GM19240 (cell line): Measurements from ENCODE around the gene ACAP2.

ENCODE experiments used
- DNase-seq: peaks from one replicate; pipeline ENCODE4 v3.0.0; 2011; ENCODE audit warnings: low spot score; ENCODE audit not compliant: insufficient read length

The ACAP2 gene

DNA sequence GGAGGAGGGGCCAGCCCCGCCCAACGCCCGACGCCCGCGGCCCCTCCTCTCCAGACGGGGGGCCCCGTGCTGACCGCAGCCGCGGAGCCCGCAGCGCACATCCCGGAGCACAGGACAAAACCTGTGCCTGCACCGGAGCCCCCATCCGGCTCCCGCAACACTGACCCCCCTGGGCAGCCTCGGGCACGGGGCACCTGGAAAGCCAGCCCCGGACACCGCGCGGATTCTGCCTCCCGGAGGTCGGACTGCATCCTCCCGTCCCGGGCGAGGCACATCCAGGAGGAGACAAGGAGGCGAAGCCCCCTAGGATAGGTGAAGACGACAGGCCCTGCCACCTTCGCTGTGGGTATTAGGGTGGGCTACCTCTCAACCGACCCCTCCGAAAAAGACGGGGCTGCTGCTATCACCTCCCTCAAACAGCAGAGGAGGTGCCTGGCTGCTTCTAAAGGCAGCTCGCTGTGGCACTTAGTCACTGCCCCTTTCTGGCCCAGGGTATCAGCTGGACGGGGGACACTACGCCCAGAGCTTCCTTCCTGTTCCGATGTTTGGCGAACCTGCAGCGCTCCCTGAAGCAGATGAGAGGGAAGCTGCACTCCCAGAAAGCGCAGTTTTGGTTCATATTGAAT is 182.4 kb downstream of the ACAP2 start:
- no peak for DNase-seq

DNA sequence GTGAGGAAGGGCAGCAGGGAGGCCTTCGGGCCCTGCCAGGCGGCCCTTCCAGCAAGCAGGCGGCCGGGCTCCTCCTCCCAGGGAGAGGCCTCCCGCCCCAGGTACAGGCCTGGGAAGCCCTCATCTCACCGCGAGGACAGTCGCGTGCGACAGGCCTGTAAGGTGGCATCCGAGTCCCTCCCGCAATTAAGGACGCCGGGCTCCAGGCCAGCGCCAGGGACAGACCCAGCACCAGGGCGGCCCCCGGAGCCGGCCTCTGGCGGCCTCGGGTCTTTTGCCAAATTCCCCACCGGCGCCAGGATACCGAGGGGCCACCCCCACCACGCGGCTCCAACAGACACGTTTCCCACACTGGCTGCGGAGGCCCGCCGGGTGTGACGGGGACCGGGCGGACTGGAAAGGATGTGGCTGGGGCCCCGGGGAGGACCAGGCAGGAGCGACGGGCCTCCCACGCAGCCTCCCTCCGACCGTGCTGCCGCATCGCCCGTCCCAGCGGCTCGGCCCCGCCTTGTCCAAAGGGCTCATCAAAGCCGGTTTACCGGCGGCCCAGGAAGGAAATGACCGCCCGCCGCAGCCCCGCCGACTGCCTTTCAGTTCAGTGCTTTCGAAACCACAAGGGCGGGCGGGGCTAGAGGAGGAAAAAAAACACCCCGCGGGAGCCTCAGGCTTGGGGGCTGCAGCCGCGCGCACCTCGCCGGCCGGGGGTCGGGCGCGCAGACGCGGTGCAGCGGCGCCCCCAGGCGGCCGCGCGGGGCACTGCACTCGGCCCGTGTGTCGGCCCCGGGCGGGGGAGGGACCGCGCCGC is 183.1 kb downstream of the ACAP2 start:
- DNase-seq: peak; percentile 94

DNA sequence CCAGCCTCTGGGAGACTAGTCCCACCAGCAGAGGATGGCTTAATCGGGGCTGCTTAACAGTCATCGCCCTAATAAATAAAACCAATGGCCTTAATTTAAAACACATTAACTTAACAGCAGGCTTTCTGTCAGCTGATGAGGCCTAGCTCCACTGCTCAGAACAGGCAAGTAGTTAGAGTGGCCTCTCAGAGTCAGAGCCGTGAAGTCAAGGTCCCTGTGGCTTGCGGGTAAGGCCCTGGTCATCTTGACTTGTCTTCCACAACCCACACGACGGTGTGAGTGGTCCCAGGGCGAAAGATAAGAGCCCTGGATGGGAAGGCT is 183.7 kb downstream of the ACAP2 start:
- no peak for DNase-seq

DNA sequence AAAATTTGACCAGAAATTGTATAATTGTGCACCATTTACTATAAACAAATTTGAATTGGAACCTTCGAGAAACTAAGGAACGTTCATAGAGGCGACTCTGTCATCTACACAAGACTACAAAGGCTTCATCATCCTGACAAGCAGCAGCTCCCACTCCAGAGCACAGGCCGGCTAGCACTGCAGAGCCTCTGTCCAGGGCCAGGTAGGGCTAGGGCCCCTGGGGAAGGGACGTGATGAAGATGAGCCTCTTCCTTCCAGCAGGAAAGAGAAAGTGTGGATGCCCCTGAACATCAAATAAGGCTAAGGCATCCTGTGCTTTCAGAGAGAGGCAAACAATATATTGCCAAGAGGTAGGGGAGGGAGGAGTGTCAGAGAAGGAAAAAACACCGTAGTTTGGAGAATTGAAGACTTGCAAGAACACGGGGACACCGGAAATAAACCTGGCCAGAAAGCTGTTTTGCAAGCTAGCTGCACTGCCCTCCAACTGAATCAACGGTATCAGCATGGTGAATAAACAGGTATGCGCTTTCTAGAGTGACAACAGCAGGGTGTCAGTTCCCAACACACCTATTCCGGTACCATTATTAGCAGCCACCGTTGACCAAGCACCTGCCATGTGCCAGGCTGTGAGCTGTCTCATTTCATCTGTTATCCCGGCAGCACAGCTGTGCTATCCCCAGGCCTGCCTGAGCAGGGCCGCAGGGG is 184.2 kb downstream of the ACAP2 start:
- no peak for DNase-seq

DNA sequence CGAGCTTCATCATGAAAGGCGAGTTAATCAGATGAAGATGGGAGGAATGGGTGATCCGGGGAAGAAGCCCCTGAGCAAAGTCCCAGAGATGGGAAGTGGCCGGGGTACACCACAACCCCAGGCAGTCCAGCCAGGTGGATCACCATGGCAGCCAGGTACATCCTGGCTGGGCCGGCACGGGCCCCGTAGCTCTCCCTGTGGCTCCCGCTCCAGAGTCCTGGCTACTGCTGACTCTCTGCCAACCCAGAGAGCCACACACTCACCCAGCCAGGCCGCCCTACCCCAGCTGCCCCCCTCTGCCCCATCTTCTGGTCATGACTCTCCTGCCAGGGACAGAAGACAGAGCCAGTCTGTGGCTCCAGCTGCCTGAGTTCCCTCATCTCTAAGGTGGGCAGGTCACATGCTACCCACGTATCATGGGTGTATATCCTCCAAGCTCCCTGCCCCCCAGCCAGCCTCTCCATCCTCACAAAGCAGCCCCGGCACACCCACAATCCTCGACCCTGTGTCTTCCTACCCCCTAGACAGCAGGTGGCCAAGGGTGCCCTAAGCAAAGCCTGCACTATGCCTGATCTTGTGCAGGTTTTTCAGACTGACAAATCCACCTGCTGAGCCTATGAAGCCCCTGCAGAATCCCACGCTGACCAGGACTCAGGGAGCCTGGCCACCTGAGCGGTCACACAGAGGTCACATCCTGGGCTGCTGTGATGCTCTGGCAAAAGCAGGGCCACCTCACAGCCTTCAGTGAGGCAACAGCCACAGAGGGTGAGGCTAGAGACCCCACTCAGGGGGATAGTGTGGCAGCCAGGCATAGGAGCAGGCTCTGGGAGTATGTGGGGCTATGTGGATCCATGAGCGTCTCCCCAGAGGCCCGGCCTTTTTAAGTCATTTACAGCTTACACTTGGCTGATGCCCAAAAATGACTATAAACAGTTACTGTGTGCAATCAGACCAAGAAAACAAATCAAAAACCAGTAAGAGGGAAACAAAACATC is 185.1 kb downstream of the ACAP2 start:
- no peak for DNase-seq

DNA sequence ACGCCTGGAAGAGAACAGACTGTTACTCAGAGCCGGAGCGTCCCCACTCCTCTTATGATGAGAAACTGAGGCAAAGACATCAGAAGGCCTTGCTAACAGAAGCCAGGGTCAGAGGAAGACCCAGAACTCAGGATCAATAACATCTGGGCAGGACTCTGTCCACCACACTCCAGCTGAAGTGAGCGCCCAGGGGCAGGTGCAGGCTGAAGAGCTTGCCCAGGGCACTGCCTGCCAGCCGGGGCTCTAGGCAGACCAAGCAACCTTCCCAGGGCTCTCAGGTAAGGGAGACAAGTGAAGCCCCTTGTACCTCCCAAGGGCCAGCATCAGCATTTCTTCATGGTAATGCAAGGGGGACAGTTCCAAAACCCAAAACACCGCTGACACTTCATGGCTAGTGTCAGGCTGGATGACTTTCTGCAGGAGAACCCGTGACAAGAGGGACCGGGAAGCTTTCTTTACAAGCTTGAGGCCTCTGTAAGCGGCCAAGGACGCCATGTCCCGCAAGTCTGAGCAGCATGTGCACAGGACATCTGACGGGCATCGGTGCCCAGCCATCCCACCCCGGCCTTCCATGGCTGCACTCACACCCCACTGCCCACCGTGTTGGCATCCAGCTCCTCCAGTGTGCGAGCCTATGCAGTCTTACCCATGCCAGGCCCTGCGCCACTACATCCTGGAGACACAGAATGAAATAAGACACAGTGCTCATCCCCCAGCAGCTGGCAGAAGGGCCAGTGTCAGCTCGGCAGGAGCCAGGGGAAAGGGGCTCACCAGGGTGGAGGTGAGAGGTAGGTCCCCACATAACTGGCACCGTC is 186.0 kb downstream of the ACAP2 start:
- no peak for DNase-seq

DNA sequence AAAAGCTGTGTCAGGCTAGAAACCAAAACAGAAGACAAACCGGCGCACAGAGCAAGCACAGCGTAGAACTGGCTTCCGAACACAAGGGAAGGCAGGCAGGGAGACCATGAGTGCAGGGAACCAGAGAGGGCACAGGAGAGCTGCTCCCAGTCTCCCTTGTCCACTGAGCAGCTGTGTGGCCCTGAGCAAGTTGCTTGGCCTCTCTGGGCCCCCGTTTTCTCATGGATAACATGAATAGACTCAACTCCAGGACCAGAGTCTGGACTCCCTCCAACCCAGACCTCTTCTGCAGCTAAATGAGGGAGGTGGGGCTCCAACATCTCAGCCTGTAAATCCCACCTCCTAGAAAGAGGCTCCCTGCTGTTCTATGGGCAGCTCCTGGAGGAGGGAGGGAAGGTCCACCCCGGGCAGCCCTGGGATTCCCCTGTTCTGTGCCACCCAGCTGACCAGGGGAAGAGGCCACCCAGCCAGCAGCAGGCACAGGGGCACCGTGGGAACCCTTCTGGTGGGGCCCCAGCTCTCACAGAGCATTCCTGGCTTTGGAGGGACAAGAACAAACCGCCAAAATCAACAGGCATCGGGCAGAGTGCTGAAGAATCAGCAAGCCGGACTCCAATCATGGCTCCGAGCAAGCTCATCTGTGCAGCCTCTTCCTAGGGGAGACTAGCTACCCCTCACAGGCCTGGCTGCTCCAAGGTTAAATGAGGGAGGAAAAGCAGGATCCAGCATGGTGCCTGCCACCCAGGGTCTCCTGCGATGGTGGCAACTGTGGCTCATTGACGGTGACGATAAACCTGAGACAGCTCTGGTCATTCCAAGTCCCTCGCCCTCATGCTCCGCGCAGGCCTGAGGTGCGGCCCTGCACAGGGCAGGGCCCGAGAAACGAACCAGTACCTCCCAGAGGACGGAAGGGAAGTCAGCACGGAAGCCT is 187.0 kb downstream of the ACAP2 start:
- DNase-seq: no peak

DNA sequence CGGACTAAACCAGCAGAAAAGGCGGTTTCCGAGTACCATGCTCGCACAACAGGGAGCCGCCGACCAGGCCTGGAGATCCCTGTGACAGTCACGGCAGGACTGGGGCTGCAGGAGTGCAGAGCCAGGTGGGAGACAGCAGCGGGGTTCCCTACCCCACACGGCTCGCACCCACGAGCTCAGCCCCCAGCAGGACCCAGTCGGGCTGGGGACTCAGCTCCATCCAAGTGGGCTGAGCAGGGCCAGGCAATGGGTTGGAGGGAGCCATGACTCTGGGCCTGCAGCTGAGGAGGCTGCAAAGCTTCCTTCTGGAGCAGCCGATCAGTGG is 187.7 kb downstream of the ACAP2 start:
- no peak for DNase-seq

DNA sequence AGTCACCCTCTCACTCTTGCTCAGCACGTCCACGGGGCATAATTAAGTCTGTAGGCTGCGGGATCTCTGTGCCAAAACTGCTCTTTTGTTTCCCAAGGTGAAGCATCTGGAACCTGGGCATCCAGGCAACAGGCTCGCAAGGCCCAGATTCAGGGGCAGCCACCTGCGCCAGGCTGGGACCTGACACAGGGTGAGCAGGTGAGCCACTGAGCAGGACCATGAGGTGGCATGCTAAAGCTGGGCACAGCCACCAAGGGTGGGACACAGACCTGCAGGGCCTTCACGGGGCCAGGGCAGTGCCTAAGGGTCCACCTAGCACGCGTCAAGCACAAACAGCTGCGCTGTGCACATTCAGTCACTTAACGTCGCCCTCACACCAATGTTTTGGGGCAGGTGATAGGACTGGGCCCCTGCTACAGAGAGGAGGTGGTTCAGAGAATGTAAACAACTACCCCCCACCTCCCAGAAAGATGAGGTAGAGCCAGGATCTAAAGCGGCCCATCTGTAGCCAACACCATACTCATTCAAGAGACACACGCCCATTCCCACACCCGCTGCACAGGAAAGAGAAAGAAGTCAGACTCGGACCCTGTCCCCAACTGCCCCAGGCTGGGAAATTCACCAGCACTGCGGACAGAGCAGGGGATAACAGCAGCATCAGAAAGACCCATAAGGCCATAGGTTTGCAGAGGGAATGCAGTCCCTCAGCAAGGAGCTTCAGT is 188.2 kb downstream of the ACAP2 start:
- no peak for DNase-seq

DNA sequence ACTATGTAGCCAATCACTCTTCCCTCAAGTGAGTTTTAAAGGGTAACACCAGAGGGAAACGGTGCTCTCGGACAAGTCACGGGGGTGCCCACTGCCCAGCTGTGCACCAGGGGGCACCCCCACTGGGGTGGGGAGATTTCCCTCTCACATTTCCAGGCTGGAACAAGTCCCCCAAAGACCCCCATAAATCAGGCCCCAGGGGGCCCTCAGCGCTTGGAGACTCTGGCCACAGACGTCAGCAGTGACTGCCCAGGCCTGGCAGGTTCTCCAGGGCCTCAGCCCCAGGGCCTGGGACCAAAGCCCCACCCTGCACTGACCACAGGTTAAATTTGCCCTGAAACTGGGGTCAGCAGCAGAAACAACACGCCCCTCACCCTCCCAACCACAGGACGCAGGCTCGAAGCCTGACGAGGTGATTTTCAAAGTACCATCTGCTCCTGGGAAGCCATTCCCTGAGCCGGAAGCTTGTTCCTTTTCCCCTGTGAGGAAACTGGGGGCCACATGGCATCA is 188.8 kb downstream of the ACAP2 start:
- no peak for DNase-seq

DNA sequence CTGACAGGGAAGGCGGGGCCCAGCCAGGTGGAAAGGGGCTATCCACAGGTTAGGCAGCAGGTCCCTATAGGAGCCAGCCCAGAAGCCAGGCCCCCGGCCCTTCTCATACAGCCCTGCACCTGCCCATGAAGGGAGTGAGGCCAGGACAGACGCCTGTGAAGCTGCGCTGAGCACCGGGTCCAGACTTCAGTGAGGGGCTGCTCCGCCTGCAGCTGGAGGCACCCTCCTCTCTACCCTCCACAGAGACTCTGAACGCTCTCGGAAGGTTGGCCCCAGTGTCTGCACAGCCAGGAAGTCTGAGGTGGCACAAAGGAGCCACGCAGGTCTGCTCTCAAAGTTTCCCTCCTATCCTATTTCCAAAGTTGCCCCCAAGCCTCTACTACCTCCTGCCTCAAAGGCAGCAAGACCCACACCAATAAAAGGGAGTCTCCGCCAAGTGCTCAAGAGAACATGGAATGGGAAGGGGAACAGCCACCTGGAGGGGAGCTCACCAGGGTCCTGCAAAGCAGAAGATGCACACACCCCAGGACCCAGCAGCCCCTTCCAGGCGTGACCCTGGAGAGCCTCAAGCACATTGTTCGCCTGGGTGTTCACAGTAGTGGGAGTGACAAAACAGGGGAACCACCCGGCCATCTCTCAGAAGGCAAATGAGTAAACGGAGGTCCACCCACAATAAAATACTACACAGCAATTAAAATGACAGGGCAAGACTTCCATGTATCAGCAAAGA is 191.3 kb downstream of the ACAP2 start:
- DNase-seq: no peak

DNA sequence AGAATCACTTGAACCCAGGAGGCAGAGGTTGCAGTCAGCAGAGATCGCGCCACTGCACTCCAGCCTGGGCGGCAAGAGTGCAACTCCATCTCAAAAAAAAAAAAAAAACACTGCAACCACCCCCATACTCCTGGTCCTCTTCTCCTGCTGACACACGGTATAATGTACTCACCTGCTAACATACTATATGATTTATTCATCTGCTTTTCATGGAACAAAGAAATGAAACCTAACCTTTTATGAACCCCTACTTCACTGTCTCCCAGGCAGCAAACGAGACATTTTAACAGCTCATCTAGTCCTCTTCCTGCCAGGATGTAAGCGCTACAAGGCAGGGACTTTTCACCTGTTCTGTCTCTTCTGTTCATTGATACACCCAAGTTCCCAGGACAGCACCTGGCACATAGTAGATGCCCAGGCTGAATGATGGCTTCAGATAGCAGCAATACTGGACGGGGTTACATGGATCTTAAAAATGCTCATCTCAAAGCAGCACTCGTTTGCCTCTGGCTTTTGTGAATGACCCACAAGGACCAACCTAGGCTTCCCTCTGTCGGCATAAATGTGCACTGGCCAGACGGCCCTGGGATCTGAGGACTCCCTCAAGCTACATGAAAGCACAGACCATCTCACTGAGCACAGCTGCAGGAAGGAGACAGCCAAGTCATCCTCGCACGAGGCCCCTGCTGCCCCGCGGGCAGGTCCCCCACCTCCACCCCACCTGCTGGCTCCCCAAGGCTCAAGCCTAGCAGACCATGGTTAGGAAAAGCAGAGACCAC is 192.2 kb downstream of the ACAP2 start:
- no peak for DNase-seq

DNA sequence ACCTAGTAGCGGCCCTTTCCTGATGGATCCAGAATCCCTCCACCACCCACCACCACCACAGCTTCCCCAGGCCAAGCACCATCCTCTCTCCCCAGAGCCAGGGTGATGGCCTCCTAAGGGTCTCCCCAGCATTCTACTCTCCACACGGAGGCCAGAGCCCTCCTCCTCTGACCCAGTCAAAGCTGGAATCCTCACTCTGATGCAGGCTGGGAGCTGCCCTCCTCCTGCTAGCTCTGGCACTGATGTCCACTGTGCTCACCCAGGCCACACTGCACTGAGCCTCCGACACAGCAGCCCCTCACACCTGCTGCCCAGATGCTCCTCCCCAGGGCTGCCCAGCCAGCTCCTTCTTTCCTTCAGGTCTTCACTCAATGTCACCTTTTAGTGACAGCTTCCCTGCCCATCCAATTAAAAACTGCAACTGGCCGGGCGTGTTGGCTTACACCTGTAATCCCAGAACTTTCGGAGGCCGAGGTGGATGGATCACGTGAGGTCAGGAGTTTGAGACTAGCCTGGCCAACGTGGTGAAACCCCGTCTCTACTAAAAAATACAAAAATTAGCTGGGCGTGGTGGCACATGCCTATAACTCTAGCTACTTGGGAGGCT is 192.9 kb downstream of the ACAP2 start:
- no peak for DNase-seq

DNA sequence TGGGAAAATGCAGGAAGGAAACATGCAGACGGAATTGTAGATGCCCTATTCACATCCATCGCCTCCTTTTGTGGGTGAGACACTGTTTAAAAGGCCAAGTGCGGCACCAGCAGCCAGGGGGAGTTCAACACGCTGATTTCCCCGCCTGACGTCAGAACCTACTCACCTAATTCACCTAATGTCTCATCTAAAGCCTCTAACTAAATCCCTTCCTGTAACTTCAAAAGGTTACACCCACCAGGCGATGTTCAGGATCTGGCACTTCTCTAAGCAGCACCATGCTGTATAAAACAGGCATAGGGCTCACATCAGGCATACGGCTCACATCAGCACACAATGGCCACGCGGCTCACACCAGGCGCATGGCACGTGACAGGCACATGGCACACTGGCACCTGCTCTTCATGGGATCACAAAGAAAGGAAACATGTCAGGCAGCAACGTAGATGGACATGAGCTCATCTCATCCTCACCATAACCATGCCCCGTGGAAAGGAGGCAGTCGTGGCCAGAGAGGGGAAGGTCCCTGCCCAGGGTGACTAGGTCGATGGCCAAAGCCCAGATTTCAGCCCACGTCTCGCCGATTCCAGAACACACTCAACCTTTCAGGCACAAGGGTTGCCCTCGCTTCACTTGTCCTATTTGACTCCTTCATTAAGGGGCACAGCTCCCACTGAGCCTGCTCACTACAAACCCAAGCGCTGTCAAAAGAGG is 193.6 kb downstream of the ACAP2 start:
- no peak for DNase-seq

DNA sequence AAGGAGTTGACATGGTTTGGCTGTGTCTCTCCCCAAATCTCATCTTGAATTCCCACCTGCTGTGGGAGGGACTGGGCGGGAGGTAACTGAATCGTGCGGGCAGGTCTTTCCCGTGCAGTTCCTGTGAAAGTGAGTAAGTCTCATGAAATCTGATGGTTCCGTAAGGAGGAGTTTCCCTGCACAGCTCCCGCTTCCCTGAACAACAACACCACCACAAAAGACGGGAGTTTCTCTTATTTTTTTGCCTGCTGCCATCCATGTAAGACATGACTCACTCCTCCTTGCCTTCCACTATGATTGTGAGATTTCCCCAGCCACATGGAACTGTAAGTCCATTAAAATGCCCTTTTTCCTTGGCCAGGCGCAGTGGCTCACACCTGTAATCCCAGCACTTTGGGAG is 194.5 kb downstream of the ACAP2 start:
- DNase-seq: no peak

DNA sequence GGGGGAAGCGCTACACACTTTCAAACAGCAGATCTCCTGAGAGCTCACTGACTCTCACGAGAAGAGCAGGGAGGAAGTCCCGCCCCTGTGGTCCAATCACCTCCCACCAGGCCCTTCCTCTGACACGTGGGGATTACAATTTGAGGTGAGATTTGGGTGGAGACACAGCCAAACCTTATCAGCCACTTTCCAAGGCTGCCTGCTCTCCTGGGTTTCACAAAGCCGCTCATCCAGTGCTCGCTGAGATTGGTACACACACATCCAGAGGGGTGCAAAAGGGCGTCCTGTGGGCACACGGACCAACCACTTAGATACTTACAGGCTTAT is 195.0 kb downstream of the ACAP2 start:
- no peak for DNase-seq
